HEK293T (cell line): ENCODE results near the gene ASPSCR1.

ENCODE experiments used
- CTCF ChIA-PET: fragments of 350-600 bp; formaldehyde crosslinking; extraction: SDS; loops from one replicate; lab custom pipeline; 2021; ENCODE audit warnings: antibody characterized with exemption, inconsistent platforms; lab: Yijun Ruan, JAX
- POLR2A ChIA-PET: fragments of 350-600 bp; formaldehyde crosslinking; extraction: SDS; loops from one replicate; lab custom pipeline; 2020; ENCODE audit warnings: antibody characterized with exemption, inconsistent platforms; lab: Yijun Ruan, JAX
- DNase-seq: peaks from one replicate; pipeline ENCODE4 v3.0.0; 2012; ENCODE audit warnings: mixed read lengths; ENCODE audit errors: extremely low spot score
- ARNT ChIP-seq: fragments of 450-650 bp; IDR thresholded peaks from 2 replicates; pipeline ENCODE4 v1.6.1; 2017; ENCODE audit warnings: mild to moderate bottlenecking
- BHLHE40 ChIP-seq: fragments of 450-650 bp; IDR thresholded peaks from 2 replicates; pipeline ENCODE4 v1.6.1; 2016; ENCODE audit warnings: mild to moderate bottlenecking, moderate library complexity, borderline replicate concordance
- CTBP1 ChIP-seq: fragments of 450-650 bp; IDR thresholded peaks from 2 replicates; pipeline ENCODE4 v1.6.1; 2016; ENCODE audit warnings: borderline replicate concordance
- ELF4 ChIP-seq: fragments of 450-650 bp; IDR thresholded peaks from 2 replicates; pipeline ENCODE4 v1.6.1; 2017; ENCODE audit warnings: antibody characterized with exemption
- FOXA1 ChIP-seq: fragments of 450-650 bp; IDR thresholded peaks from 2 replicates; pipeline ENCODE4 v1.6.1; 2016; ENCODE audit warnings: mild to moderate bottlenecking
- FOXK2 ChIP-seq: fragments of 450-650 bp; IDR thresholded peaks from 2 replicates; pipeline ENCODE4 v1.6.1; 2016; ENCODE audit warnings: mild to moderate bottlenecking
- FOXM1 ChIP-seq: fragments of 450-650 bp; IDR thresholded peaks from 2 replicates; pipeline ENCODE4 v1.6.1; 2017; ENCODE audit warnings: mild to moderate bottlenecking, borderline replicate concordance
- HDGF ChIP-seq: fragments of 450-650 bp; IDR thresholded peaks from 2 replicates; pipeline ENCODE4 v1.6.1; 2017; ENCODE audit warnings: antibody characterized with exemption, borderline replicate concordance
- L3MBTL2 ChIP-seq: fragments of 450-650 bp; conservative IDR thresholded peaks from 2 replicates; pipeline ENCODE4 v1.6.1; 2016; ENCODE audit warnings: mild to moderate bottlenecking
- LEF1 ChIP-seq: fragments of 450-650 bp; IDR thresholded peaks from 2 replicates; pipeline ENCODE4 v1.6.1; 2017; ENCODE audit warnings: mild to moderate bottlenecking, borderline replicate concordance
- NFRKB ChIP-seq: fragments of 450-650 bp; IDR thresholded peaks from 2 replicates; pipeline ENCODE4 v1.6.1; 2016; ENCODE audit warnings: mild to moderate bottlenecking, moderate library complexity
- SP1 ChIP-seq: fragments of 450-650 bp; IDR thresholded peaks from 2 replicates; pipeline ENCODE4 v1.6.1; 2017
- SUZ12 ChIP-seq: fragments of 450-650 bp; IDR thresholded peaks from 2 replicates; pipeline ENCODE4 v1.6.1; 2016; ENCODE audit warnings: mild to moderate bottlenecking
- TARDBP ChIP-seq: fragments of 450-650 bp; IDR thresholded peaks from 2 replicates; pipeline ENCODE4 v1.6.1; 2016
- ZNF384 ChIP-seq: fragments of 450-650 bp; IDR thresholded peaks from 2 replicates; pipeline ENCODE4 v1.6.1; 2016
- TF ChIP-seq, protein P1 (sequence below): fragments of 450-650 bp; IDR thresholded peaks from 2 replicates; pipeline ENCODE4 v1.6.1; 2016

ASPSCR1 gene

DNA sequence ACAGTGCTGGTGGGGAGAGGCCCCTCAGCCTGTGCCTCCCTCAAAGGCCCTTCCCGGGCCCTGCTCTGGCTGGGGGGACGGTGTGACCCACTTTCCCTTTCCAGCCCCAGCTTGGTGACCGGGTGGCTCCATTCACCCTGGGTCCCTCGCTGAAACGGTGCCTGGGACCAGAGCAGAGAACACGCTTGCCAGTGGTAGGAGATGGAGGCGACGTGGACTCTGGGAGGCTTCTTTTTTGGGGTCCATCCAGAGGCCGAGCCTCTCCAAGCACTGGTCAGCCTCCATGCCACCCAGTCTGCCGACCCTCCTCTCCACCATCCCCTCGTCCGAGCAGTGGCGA, 37.5 kb downstream of the ASPSCR1 start:
- TF ChIP-seq ELF4 (no peak), SUZ12 (no peak), TARDBP (no peak)
- no peak for DNase-seq
- CTCF ChIA-PET = no interaction called here
- POLR2A ChIA-PET = no interaction called here

DNA sequence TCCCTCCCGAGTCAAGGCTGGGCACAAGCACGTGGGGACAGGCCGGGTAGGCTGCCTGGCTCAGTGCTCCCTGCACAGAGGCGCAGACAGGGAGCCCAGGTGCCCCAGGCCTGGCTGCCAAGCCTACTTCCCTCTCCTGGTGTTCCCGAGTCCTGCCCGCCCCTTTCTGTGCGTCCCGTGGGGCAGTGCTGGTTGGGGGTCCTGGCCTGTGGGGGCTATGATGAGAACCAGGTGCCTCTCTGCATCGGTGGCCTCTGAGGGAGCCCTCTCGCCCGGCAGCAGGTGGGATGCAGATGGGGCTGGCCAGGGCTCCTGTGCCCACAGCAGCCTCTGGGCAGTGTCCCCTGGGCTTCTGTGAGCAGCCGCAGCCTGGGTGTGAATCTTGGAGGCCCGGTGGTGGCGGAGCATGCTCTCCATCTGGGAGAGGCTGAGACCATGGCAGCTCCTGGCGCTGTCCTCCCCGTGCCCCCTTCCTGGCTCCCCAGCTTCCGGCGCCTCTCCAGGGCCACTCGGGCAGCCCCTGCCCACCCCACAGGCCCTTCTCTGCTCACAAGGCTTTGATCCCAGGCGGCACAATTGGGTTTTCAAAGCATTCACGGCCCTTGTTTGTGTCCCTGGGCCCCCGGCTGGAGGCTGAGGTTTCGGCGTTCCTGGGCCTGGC, 38.0 kb downstream of the ASPSCR1 start:
- DNase-seq = no peak
- TF ChIP-seq ELF4 (no peak), FOXK2 (no peak), LEF1 (no peak), BHLHE40 (no peak), FOXM1 (no peak), TARDBP (no peak)
- ChIA-PET POLR2A (no interaction called here), CTCF (no interaction called here)

DNA sequence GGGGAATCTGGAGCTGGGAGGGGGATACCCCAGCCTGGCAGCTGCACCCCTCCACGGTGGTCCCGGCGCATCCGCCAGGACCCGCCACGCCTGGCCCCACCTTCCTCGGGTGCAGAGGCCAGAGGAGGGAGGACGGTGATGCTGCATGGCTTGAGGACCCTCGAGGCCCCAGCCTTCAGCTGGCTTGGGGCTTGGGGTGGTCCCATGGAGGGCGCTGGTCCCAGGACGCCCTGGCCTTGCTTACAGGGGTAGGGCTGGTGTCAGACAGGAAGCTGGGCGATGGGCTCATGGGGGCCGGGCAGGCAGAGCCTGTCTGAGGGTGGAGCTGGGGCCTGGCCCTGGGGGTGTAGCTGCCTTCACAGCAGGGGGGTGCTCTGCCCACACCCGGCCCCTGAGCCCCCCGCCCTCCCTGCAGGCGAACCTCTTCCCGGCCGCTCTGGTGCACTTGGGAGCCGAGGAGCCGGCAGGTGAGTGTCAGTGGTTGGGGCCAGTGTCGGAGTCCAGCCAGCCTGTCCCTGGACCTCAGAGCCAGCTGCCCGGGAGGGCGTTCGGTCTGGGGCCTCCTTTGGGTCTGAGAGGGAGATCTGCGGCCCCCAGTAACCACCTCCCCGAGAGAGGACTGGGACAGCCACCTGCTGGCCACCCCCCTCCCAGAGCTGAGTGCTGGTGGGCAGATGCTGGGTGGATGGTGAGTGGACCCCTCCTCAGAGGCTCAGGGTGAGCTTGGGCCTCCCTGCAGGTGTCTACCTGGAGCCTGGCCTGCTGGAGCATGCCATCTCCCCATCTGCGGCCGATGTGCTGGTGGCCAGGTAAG, 38.8 kb downstream of the ASPSCR1 start:
- ChIA-PET POLR2A (interaction anchor here (1.0 kb wide), 1 partner anchor 21 kb away, joined by 3 read pairs; the partner anchor contains the start of gene DCXR), CTCF (no interaction called here)
- TF ChIP-seq LEF1 = no peak
- no peak for TF ChIP-seq ZNF384
- TF ChIP-seq SUZ12 = no peak
- no peak for TF ChIP-seq CTBP1
- no peak for TF ChIP-seq BHLHE40
- DNase-seq = no peak

DNA sequence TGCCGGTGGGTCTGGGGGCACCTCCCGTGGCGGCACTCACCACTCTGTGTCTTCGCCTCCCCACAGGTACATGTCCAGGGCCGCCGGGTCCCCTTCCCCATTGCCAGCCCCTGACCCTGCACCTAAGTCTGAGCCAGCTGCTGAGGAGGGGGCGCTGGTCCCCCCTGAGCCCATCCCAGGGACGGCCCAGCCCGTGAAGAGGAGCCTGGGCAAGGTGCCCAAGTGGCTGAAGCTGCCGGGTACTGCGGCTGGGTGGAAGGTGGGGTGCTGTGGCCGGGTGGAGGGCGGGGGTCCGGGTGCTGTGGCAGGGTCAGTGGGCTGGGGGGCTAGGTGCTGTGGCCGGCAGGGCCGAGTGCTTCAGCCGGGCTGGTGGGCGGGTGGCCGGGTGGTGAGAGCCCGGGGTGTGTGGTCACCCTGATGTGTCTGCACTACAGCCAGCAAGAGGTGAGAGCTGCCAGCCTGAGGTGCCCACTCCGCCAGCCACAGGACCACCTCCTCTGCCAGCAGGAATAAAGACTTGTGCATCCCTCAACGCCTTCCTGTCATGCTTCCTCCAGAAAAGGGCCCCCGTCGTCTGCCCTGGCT, 39.5 kb downstream of the ASPSCR1 start:
- CTCF ChIA-PET = no interaction called here
- POLR2A ChIA-PET = interaction anchor here (1.0 kb wide), 1 partner anchor 21 kb away, joined by 3 read pairs; the partner anchor contains the start of gene DCXR
- TF ChIP-seq L3MBTL2 (no peak), FOXM1 (no peak), ARNT (no peak), ZNF384 (no peak), NFRKB (no peak), HDGF (no peak), CTBP1 (no peak)
- TF ChIP-seq, protein P1, sequence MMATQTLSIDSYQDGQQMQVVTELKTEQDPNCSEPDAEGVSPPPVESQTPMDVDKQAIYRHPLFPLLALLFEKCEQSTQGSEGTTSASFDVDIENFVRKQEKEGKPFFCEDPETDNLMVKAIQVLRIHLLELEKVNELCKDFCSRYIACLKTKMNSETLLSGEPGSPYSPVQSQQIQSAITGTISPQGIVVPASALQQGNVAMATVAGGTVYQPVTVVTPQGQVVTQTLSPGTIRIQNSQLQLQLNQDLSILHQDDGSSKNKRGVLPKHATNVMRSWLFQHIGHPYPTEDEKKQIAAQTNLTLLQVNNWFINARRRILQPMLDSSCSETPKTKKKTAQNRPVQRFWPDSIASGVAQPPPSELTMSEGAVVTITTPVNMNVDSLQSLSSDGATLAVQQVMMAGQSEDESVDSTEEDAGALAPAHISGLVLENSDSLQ = no peak

DNA sequence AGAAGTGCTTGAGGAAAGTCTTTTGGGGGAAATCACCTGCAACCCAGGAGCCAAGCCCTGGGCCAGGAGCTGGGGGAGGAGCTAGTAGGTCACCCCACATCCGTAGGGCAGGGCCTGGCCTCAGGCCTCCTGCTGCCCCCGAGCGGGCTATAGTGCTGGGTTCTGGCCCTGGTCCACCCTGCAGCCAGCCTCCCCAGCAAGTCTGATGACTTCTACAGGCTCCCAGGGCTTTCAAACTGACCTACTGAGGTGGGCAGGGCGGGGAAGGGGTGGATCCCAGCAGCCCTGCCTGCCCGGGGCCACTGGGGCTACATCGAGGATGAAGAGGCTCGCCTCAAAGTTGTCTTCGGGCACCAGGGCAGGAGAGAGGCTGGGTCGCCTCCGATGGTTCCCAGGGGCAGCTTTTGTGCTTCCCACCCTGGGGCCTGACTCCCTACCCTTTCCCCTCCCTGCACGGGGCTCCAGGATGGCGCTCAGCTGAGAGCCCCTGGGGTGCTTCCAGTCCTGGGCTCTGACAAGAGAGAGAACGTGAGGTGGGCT, 40.3 kb downstream of the ASPSCR1 start:
- ChIA-PET POLR2A (no interaction called here), CTCF (no interaction called here)
- DNase-seq = no peak
- TF ChIP-seq ZNF384 (no peak), TARDBP (no peak), FOXK2 (no peak), ARNT (no peak), L3MBTL2 (no peak), ELF4 (no peak), HDGF (no peak), LEF1 (no peak), SUZ12 (no peak), NFRKB (no peak), BHLHE40 (no peak), SP1 (no peak), FOXA1 (no peak), CTBP1 (no peak), FOXM1 (no peak)
- TF ChIP-seq, protein P1 = no peak

More for the DNA sequence above, 39.5 kb downstream of the ASPSCR1 start:
- DNase-seq = no peak

DNA sequence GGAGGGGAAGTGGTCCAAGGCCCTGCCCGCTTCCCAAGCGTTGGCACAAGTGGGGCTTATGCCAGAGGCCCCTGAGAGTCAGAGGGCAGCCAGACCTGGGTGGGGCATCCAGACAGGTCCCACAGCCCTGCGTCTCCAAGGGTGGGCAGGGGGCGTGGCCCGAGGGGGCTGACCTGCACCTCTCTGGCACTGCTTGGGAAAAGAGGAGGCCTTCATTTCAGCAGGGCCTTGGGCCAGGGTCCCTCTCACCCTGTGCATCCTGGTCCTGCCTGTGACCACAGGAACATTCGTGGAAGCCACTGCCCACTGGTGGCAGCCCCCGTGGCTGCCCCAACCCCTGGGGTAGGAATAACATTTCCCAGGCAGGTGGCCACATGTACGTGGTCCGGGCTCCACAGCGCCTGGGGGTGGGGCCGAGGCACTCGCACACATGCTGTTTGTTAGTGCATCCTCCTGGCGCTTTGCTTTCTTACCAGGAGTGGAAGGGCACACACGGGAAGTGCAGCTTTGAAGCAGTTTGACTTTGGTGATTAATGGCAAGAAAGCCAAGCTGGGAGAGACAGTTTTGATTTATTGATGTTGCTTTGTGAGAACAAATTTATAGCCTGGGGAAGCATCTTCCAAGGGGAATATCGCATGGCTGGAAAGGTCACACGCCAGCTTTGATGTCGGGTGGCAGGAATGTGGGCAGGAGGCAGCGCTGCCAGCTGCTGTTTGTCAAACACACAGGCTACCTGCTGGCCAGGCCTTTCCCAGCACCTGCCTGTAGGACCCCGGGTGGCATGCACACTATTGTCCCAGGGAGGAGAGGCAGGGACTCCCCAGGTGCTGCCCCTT, 40.9 kb downstream of the ASPSCR1 start:
- DNase-seq = no peak
- CTCF ChIA-PET = no interaction called here
- POLR2A ChIA-PET = no interaction called here
- TF ChIP-seq ARNT = no peak
- no peak for TF ChIP-seq SP1
- TF ChIP-seq TARDBP = no peak
- TF ChIP-seq L3MBTL2 = no peak
